Activated CD8-positive, alpha-beta memory T cell treated with anti-CD3 and anti-CD28 coated beads, Interleukin-2, amount 50 U/mL, for 48 hours (primary cell): ENCODE results near the gene IKZF4.
"Not testable (repeated sequence)": the region's sequence is repeated elsewhere in the genome, so short reads cannot be mapped to it uniquely, and the experiment has no call there.

ENCODE experiments used
- DNase-seq: peaks from one replicate; pipeline ENCODE4 v3.0.0-alpha.2; 2020

Gene IKZF4

DNA sequence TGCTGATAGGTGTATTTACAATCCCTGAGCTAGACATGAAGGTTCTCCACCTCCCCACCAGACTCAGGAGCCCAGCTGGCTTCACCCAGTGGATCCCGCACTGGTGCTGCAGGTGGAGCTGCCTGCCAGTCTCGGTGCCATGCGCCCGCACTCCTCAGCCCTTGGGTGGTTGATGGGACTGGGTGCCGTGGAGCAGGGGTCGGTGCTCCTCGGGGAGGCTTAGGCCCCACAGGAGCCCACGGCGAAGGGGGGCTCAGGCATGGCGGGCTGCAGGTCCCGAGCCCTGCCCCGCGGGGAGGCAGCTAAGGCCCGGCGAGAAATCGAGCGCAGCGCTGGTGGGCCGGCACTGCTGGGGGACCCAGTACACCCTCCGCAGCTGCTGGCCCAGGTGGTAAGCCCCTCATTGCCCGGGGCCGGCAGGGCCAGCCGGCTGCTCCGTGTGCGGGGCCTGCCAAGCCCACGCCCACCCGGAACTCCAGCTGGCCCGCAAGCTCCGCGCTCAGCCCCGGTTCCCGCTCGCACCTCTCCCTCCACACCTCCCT lies 20.8 kb upstream of the IKZF4 start:
- DNase-seq: not testable (repeated sequence)

DNA sequence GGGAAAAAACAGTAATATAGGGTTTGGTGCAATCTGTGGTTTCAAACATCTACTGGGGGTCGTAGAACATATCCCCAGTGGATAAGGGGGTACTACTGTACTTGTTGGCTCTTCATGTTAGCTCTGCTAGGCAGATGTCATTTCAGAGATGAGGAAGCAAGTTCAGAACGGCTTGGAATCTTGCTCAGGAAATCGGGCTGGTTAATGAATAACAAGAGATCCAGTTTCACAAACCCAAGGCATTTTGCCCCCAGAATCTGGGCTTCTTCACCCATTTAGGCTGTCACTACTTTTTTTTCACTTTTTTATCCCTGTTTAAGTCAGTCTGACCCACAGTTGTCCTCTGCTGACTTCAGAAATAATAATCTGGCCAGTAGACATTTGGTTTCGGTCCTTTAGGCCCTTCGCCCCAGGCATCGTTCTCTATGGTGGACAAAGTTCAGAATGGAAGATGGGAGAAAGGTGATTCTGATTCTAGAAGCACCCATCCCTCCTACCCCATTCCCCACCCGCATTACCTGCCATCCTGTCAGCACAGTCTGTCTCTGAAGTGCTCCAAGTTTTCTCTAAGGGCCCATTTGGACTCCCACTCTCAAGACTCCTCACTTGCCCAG lies 19.2 kb upstream of the IKZF4 start:
- DNase-seq: no peak

DNA sequence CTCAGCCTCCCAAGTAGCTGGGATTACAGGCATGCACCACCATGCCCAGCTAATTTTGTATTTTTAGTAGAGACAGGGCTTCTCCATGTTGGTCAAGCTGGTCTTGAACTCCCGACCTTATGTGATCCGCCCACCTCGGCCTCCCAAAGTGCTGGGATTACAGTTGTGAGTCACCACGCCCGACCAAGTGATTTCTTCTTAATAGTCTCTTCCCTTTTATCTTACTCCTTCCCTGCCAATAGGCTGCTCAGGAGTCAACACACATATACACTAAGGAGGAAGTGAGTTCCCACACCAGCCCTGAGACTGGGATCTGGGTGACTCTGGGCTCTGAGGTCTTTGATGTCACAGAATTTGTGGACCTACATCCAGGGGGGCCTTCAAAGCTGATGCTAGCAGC lies 17.5 kb upstream of the IKZF4 start:
- not testable (repeated sequence) for DNase-seq

DNA sequence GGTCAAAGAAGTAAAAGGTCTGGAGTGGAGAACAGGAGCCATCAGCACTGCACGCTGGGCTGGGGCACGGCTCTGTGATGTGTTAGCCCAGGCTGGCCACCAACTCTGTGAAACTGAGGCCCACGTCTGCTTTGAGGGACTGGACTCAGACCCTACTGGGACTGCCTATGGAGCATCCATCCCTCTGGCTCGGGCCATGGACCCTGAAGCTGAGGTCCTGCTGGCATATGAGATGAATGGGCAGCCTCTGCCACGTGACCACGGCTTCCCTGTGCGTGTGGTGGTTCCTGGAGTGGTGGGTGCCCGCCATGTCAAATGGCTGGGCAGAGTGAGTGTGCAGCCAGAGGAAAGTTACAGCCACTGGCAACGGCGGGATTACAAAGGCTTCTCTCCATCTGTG lies 16.6 kb upstream of the IKZF4 start:
- DNase-seq: no peak

DNA sequence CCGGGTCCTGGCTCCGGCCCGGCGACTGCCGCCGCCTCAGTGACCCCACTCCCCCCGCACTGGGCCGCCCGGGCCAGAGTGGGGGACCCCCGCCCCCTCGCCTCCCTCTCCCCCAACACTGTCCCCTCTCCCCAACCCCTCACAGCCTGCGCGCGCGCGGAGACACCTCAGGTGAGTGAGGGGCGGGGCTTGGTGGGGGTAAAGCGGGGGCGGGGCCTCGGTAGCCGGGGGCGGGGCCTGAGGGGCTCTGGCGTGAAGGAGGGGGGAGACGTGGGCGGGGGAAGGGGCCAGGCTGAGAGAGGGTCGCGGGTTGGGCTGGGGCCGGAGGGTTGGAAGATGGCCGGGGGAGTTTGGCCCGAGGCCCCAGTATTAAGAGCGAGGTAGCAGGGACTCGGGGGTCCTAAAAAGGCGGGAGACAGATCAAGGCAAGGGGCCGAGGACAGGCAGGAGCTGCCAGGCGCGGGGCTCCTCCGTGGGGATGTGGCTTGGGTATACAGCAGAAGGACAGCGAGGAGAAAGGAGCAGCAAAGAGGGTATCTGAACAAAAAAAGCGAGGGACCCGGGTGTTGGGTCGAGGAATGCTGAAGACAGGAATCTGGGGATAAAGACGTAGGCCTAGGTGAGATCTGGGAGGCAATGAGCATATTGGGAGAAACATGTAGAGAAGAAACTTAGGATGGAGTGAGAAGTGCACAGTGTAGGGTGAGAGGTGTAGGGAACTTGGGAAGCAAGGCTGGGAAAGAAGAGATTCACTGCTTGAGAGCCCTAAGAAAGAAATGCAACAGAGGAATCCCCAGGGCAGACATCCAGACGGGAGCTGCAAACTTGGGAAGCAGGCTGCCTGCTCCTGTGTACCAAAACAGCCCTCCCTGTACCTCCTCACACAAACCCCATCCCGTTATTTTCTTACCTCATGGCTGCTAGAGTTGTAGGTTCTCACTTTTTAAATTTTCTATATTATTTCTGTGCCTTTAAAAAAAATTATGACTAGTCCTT lies 13.0 kb upstream of the IKZF4 start:
- DNase-seq: peak; percentile 83

DNA sequence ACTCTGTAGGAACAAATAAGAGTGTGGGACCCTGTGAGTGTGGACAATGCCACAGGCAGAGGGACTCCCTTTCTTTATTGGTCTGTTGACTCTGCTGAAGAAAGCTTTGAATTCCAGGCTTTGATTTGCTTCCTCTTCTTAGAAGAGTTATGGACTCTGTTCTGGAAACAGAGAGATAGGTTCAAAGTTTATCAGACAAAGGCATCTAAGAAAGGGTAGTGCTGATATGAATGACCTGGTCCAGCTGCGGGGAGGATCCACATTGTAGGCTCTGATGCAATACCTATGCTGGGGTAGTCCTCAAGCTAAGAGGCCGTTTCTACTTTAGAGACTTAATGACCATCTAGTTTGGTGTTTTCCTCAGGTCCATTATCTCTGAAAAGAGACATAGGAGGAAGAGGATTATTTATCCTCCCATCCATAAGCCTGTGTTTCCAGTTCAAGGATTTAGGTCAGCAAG lies 10.7 kb upstream of the IKZF4 start:
- DNase-seq: no peak

DNA sequence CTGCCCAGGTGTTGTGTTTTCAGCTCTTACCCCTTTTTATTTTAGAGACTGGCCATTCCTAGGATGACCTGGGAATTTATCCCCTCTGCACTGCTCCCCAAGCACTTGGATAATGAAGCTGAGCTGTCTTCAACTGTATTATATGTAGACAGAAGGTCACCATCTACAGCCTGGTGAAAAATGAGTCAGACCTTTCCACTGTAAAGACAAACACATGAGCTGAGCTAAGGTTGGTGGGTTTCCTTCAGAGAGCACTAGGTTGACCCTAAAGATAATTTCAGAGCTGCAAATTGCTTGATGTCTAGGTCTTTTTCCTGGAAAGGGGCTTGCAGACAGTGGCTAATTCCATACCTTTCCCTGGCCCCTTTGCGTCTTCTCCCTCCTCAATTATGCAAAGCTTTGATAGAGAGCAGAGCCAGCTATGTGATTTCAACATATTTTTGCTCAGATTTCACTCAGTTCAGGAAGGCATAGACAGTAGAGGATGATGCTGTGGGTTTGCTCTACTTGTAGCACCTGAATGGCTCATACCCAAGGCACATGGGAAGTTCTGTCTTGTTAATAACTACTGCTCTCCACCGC lies 9.2 kb upstream of the IKZF4 start:
- no peak for DNase-seq

DNA sequence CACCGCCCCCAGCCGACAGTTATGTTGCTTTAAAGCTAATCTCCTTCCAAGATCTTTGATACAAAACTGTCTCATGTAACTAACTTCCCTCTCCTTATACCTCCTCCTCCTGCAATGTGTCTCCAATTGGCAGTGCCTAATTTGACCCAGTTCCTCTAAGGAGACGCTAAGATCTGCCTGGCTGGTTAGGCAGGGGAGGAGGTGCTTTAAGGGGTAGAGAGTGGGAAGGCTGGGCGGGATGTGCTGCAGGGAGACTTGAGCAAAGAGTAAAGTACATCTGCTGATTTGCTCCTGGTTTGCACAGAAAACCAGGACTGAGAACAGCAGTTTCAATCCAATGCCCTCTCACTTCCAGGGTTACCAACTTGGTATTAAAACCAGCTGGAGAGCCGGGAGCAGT lies 7.4 kb upstream of the IKZF4 start:
- DNase-seq: no peak

DNA sequence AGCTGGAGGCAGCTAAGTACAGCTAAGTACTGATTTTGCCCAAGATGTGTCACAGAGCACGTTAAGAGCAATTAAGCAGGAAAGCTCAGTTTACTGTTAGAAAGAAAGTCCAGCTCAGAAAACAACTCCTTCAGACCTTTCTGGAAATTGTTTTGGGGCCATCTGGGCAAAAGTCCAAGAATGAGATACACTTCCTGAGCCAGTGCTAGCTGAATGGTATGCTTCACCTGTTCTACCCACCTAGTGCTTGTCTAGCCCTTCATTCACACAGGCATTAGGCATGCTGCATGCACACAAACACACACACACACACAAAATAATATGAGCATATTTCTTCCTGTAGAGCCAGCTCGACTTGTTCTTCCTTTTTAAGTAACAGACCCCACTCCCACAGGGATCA lies 6.6 kb upstream of the IKZF4 start:
- DNase-seq: no peak

DNA sequence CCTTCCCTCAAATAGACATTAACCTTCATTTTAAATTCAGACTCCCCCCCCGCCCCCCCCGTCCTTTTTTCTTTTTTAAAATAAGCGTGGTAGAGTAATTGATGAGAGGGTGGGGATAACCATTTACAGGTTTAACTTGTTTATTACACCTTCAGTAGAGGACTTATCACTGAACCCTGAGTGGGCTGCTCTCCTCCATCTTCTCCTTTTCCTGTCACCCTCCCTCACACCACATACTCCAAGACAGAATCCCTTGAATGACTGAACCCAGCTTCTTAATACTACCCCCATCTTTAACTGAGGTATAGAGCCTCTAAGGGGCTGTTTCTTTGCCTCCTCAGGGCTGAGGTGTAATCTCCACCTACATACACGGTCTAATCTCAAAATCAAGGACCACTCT lies 3.7 kb upstream of the IKZF4 start:
- DNase-seq: no peak

DNA sequence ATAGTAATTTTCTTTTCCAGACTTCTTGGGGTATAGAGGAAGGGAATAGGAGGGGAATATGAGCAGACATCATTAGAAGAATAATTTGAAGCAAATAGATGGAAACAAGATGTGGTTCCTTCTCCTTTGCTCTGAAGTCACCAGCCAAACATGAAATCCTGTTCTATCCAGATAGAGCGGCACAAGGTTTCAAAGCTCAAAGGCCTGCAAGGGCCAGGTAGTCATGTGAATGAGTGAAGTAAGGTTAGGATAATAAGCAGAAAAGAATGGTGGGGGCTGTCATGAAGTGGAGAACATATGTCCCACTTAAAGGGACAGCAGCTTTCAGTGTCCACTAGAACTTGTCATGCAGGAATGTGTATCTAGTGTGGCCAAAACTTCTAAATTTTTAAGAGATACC lies 2.5 kb upstream of the IKZF4 start:
- no peak for DNase-seq

DNA sequence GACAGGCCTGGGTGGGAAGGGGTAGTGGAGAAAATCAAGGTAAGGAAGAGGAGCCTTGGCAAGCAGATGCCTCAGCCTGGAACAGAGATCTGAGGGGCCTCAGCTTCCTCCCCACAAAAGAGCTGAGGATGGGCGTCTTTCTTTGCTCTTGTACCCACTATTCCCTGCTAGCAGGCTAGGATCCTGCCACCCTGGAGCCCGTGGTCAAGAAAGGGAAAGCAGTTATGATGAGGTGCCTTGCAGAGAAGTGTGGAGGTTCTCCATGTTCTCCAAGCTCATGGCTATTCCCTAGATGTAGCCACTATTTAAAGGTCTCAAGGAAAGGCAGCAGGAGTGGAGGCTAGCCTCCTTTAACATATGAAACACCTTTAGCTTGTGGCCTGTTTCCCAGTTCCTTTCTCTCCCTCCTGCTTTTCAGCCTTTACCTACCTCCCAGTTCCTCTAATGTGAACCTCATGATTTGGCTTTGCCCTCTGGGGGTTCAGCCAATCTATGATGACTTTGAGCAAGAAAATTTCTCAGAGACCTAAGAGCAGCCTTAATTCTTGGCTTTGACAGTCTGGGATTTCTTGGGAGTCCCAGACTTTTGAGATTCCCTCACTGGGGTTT lies 1.1 kb downstream of the IKZF4 start:
- DNase-seq: no peak

DNA sequence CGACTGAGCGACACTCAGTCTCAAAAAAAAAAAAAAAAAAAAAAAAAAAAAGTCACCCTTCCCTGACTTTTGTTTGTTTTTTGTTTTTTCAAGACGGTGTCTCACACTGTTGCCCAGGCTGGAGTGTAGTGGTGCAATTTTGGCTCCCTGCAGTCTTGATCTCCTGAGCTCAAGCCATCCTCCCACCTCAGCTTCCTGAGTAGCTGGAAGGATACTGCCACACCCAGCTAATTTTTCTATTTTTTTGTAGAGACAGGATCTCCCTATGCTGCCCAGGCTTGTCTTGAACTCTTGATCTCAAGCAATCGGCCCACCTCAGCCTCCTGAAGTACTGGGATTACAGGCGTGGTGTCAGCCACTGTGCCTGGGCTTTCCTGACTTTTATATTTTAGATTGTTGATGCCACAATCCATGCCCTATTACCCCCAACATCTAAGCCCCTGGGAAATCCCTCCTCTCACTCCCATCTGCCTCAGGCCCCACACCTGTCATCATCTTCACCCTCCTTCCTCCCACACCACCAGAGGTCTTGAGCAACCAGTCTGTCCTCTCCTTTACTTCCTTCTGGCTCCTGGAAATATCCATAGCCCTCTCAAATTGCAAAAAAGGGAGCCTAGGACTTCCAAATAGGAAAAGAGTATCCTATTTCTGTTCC lies 7.8 kb downstream of the IKZF4 start:
- no peak for DNase-seq

DNA sequence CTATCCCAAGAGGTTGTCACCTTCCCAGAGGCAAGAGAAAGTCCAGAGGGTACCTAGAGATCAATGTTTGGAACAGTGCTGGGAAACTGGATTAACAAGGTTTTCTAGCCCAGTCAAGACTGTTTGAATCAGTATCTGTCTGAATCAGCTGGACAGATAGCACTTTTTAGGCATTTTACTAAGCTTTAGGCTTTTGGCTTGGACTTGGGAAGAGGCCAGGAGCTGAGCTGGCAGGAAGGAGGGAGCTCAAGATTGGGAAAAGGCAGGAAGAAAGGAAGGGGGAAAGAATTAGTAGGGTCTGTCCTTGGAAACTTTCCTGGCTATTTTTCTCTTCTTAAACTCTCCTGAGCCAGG lies 8.3 kb downstream of the IKZF4 start:
- DNase-seq: no peak

DNA sequence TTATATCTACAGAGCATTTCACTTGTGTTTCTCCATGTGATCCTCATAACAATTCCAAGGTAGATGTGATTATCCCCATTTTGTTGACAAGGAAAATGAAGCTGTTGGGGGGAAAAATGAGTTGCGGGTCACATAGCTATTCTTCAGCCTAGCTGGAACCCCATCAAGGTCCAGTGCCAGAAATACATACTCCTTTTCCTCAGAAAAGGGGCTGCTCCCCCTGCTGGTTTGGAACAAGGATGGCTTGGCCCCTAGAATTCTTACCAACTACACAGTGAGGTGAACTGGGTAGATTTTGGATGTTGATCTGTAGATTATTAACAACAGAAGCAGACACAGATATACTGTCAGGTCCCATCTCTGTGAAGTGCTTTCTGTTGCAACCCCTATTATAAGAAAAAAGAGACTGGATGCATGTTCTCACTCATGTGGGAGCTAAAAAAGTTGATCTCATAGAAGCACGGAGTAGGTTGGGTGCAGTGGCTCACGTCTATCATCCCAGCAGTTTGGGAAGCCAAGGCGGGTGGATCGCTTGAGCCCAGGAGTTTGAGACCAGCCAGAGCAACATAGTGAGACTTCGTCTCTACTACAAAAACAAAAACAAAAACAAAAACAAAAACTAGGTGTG lies 8.9 kb downstream of the IKZF4 start:
- DNase-seq: no peak

DNA sequence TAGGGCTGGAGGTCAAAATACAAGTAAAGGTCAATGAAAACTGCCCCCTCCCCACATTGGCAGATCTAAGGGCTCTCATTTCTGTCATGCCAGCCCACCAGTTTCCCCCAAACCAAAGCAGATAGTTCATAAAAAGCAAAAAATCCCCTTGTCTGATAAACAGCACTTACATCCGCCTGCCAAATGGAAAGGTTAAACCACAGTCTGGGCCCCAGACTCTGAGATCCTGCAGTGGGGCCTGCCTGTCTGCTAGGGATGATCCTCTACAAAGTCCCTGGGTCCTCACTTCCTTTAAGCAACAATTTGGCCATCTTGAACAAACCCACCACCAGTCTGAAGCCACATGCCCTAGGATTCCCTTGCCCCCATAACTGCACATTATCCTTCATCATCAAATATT lies 11.1 kb downstream of the IKZF4 start:
- DNase-seq: no peak

DNA sequence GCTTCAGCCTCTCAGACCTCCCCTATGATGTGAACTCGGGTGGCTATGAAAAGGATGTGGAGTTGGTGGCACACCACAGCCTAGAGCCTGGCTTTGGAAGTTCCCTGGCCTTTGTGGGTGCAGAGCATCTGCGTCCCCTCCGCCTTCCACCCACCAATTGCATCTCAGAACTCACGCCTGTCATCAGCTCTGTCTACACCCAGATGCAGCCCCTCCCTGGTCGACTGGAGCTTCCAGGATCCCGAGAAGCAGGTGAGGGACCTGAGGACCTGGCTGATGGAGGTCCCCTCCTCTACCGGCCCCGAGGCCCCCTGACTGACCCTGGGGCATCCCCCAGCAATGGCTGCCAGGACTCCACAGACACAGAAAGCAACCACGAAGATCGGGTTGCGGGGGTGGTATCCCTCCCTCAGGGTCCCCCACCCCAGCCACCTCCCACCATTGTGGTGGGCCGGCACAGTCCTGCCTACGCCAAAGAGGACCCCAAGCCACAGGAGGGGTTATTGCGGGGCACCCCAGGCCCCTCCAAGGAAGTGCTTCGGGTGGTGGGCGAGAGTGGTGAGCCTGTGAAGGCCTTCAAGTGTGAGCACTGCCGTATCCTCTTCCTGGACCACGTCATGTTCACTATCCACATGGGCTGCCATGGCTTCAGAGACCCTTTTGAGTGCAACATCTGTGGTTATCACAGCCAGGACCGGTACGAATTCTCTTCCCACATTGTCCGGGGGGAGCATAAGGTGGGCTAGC lies 13.9 kb downstream of the IKZF4 start:
- peak; percentile 60 for DNase-seq

DNA sequence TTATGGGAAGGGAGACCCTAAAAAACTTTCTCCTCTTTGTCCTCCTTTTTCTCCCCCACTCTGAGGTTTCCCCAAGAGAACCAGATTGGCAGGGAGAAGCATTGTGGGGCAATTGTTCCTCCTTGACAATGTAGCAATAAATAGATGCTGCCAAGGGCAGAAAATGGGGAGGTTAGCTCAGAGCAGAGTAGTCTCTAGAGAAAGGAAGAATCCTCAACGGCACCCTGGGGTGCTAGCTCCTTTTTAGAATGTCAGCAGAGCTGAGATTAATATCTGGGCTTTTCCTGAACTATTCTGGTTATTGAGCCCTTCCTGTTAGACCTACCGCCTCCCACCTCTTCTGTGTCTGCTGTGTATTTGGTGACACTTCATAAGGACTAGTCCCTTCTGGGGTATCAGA lies 16.3 kb downstream of the IKZF4 start:
- no peak for DNase-seq

DNA sequence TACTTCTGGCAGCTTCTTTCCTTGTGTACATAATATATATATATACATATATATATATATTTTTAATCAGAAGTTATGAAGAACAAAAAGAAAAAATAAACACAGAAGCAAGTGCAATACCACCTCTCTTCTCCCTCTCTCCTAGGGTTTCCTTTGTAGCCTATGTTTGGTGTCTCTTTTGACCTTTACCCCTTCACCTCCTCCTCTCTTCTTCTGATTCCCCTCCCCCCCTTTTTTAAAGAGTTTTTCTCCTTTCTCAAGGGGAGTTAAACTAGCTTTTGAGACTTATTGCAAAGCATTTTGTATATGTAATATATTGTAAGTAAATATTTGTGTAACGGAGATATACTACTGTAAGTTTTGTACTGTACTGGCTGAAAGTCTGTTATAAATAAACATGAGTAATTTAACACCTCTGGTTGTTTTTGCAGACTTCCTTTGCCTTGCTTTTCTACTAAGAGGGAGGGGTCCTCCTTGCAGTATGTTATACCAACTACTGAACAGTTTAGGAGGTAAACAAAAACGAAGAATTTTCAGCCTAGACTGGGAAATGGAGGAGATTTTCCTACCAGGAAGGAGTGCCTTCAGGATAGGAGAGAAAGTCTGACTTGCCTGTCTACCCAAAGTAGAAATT lies 17.3 kb downstream of the IKZF4 start:
- no peak for DNase-seq

DNA sequence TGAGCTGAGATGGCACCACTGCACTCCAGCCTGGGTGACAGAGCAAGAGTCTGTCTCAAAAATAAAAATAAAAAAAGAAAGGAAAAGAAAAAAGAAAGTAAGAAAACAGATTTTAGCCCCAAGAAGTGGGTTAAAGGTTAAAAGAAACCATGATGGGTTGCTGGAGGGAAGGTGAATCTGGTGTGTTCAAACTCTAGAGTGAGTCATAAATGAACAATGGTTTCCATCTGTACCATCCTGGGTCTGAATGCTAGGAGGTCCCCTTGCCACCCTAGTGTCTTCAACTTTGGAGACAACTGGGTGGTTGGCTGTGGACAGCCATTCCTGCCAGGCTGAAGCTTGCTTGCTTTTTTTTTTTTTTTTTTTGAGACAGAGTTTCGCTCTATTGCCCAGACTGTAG lies 19.3 kb downstream of the IKZF4 start:
- no peak for DNase-seq

DNA sequence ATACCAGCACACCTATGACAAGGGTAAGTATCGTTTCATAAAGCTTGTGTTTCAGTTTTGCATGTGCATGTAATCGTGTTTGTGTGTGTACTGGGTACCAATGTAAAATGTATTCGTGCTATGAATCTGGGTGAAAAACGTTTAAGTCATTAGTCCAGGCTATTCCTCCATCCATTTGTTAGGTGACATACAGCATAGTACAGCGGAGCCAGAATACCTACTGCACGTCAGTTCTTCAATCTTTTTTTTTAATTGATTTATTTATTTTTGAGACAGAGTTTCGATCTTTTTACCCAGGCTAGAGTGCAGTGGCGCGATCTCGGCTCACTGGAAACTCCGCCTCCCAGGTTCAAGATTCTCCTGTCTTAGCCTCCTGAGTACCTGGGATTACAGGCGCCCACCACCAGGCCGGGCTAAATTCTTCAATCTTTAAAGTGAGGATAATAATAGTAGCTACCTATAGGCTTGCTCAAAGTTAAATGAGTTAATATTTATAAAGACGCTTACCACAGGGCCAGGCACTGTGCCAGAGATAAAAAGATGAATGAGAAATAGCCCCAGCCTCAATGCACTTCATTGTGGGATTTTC lies 20.2 kb downstream of the IKZF4 start:
- DNase-seq: no peak
